Measurements from ENCODE around the gene UNC5C.

The UNC5C gene

DNA sequence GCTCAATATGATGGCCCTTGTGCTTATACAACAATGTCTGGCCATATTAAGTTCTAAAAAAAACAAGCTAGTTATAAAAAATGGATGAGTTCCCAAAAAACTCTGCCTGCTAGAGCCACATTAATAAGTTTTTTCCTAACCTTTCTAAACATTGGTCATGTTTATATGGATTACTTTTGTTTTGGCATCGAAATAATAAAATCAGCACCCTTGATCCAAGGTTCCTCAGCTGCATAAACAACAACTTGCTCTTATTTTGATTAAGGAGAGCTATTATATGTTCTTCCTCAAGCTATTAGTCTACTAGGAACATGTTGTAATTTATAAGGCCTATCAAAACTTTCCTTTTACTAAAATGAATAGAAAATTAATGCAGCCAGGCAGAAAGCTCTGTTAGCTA, 48.4 kb downstream of the UNC5C start:
- Histone ChIP-seq H3K4me3 (ENCODE audit: low read depth in 1 of 2, low read length in 1 of 2) (no peak overlapping the region), H3K36me3 (no peaks in the 10 kb centered on the region), H3K4me1 (ENCODE audit: control insufficient read depth in 1 of 2, insufficient read depth in 1 of 2, low read depth in 1 of 2, low read length in 1 of 2) (no peaks in the 10 kb centered on the region), H3K9me3 (no peaks in the 10 kb centered on the region), H3K27ac (no peak overlapping the region), H3K27me3 (no peaks in the 10 kb centered on the region)
- TF ChIP-seq, protein P1, sequence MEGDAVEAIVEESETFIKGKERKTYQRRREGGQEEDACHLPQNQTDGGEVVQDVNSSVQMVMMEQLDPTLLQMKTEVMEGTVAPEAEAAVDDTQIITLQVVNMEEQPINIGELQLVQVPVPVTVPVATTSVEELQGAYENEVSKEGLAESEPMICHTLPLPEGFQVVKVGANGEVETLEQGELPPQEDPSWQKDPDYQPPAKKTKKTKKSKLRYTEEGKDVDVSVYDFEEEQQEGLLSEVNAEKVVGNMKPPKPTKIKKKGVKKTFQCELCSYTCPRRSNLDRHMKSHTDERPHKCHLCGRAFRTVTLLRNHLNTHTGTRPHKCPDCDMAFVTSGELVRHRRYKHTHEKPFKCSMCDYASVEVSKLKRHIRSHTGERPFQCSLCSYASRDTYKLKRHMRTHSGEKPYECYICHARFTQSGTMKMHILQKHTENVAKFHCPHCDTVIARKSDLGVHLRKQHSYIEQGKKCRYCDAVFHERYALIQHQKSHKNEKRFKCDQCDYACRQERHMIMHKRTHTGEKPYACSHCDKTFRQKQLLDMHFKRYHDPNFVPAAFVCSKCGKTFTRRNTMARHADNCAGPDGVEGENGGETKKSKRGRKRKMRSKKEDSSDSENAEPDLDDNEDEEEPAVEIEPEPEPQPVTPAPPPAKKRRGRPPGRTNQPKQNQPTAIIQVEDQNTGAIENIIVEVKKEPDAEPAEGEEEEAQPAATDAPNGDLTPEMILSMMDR (IDR thresholded peaks at IDR 0.05), result no peak

DNA sequence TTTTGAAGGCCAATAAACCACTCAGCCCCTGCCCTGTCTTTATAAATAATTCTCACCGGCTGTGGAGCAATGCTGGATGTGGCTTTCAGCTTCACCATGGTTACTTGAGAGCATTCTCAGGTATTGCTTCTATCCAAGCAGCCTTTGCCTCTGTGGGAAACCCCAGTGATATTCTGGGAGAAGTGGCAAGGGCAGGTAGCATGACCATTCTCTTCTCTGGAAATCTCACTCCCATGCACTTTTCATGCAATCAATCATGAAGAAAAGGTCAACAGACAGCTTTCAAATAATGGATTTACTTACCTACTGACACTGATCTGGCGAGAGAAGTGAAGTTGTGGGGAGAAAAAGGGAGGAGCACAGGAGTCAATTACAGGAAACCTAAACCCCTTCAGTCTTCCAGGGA, 49.5 kb downstream of the UNC5C start:
- no peak overlapping the region for H3K27ac ChIP-seq
- no peaks in the 10 kb centered on the region for H3K4me1 ChIP-seq (ENCODE audit: control insufficient read depth in 1 of 2, insufficient read depth in 1 of 2, low read depth in 1 of 2, low read length in 1 of 2)
- no peak overlapping the region for H3K4me3 ChIP-seq (ENCODE audit: low read depth in 1 of 2, low read length in 1 of 2)
- no peaks in the 10 kb centered on the region for H3K27me3 ChIP-seq
- H3K36me3 ChIP-seq, result no peaks in the 10 kb centered on the region
- TF ChIP-seq, protein P1 (IDR thresholded peaks at IDR 0.05), result no peak
- no peaks in the 10 kb centered on the region for H3K9me3 ChIP-seq

DNA sequence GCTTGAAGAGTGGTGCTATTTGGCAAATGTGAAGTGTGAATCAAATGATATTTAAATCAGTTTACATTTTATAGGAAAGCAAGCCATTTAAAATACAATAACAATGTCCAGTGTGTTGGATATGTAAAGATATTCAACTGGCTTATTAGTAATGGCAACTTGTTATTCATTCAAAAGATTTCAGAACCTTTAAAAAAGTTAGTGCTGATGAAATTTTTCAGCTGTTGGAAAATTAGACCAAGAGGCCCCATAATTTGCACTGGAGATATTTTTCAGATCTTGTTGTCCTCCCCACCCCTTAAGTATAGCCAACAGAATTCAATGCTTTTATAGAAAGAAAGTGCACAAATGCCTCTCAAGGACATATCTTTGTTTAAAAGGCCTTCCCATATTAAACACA, 54.6 kb downstream of the UNC5C start:
- Histone ChIP-seq H3K36me3 (no peaks in the 10 kb centered on the region), H3K27me3 (no peaks in the 10 kb centered on the region), H3K4me3 (ENCODE audit: low read depth in 1 of 2, low read length in 1 of 2) (no peak overlapping the region), H3K4me1 (ENCODE audit: control insufficient read depth in 1 of 2, insufficient read depth in 1 of 2, low read depth in 1 of 2, low read length in 1 of 2) (no peaks in the 10 kb centered on the region), H3K27ac (no peak overlapping the region), H3K9me3 (no peaks in the 10 kb centered on the region)
- TF ChIP-seq, protein P1 (IDR thresholded peaks at IDR 0.05), result no peak

DNA sequence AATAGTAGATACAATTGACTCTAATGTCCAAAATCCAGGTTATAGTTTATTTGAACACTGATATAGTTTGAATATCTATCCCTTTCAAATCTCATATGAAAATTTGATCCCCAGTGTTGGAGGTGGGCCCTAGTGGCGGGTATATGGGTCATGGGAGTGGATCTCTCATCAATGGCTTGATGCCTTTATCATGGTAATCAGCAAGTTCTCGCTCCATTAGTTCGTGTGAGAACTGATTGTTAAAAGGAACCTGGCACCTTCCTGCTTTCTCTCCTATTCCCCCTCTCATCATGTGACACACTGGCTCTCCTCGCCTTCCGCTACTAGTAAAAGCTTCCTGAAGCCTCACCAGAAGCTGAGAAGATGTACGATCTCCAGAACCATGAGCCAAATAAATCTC, 70.1 kb downstream of the UNC5C start:
- Histone ChIP-seq H3K36me3 (no peaks in the 10 kb centered on the region), H3K4me3 (ENCODE audit: low read depth in 1 of 2, low read length in 1 of 2) (no peak overlapping the region), H3K27me3 (no peaks in the 10 kb centered on the region), H3K4me1 (ENCODE audit: control insufficient read depth in 1 of 2, insufficient read depth in 1 of 2, low read depth in 1 of 2, low read length in 1 of 2) (no peaks in the 10 kb centered on the region), H3K9me3 (no peaks in the 10 kb centered on the region), H3K27ac (no peak overlapping the region)
- TF ChIP-seq, protein P1 (IDR thresholded peaks at IDR 0.05), result no peak

DNA sequence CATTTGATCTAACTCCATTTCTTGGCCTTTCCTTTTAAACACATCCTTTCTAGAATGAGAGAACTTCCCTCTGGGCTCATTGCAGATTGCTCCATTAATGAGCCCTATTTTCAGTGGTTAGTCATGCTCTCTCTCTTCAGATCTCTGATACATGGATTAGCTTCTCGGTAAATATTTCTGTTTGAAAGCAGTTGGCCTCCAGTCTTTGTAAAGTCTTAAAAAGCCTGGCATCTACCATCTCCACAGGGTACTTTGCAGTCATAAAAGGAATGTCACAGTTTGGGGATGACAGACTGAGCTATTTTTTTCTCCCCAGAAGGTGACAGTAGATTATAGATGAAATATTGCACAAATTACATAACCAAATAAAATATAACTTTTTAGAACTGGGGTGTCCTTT, 72.7 kb downstream of the UNC5C start:
- Histone ChIP-seq H3K4me3 (ENCODE audit: low read depth in 1 of 2, low read length in 1 of 2) (no peak overlapping the region), H3K27me3 (no peaks in the 10 kb centered on the region), H3K36me3 (no peaks in the 10 kb centered on the region), H3K4me1 (ENCODE audit: control insufficient read depth in 1 of 2, insufficient read depth in 1 of 2, low read depth in 1 of 2, low read length in 1 of 2) (no peaks in the 10 kb centered on the region), H3K9me3 (no peaks in the 10 kb centered on the region), H3K27ac (no peak overlapping the region)
- TF ChIP-seq, protein P1 (IDR thresholded peaks at IDR 0.05), result no peak

DNA sequence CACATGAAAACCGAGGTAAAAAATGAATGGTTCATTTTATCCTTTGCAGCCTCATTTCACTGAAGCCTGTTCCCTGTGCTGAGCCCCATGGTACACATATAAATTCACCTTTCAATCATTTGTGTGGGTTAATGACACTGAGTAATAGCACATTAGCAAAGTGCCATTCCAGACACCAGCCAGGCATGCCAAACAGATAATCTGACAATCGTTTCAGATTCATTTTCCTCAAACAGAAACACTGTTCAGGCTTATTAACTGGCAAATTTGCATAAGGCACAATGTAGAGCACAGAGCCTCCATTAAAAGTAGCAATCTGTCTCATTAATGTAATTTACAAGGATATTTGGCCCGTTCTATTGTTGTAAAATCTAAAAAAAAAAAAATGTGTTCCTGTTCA, 76.2 kb downstream of the UNC5C start:
- Histone ChIP-seq H3K4me3 (ENCODE audit: low read depth in 1 of 2, low read length in 1 of 2) (no peak overlapping the region), H3K9me3 (no peaks in the 10 kb centered on the region), H3K27ac (no peak overlapping the region), H3K36me3 (no peaks in the 10 kb centered on the region), H3K27me3 (no peaks in the 10 kb centered on the region), H3K4me1 (ENCODE audit: control insufficient read depth in 1 of 2, insufficient read depth in 1 of 2, low read depth in 1 of 2, low read length in 1 of 2) (no peaks in the 10 kb centered on the region)
- TF ChIP-seq, protein P1 (IDR thresholded peaks at IDR 0.05), result no peak
